K562 (cell line): ENCODE data around the gene ARL4D. TPM values are rescaled to one million over a fixed set of nuclear protein-coding genes. Genes with fewer than 3 reads are reported as not detected.

Experiments
- ATAC-seq: fragments of 200-7000 bp; cut with Tn5 transposase; 3 replicates; pipeline ENCODE4 v1.9.1; 2020; ENCODE audit warnings: moderate library complexity
- BruUV-seq: library from RNA; stranded (reverse); fragments of 400-500 nt; replicated peaks from 2 replicates; lab custom pipeline; 2021; lab: Mats Ljungman, UMichigan
- CTCF ChIA-PET: fragments of 300-600 bp; formaldehyde crosslinking; extraction: SDS; loops from one replicate; lab custom pipeline; 2021; ENCODE audit warnings: low intra/inter-chr PET ratio; lab: Yijun Ruan, JAX
- POLR2A ChIA-PET: fragments of 300-600, 350-650 bp; sonication (Branson Sonifier 250); formaldehyde crosslinking; extraction: SDS; loops from one replicate; lab custom pipeline; 2021; ENCODE audit warnings: antibody characterized with exemption, inconsistent platforms; lab: Yijun Ruan, JAX
- DNase-seq, 4 experiments: peaks; one replicate each; pipeline versions ENCODE4 v3.0.0 to v3.0.0-alpha.2; 2011 to 2018; ENCODE audit warnings: low spot score in 3 of 4, mixed read lengths in 3 of 4; ENCODE audit errors: extremely low read depth in 1 of 4
- FAIRE-seq: peaks from 2 replicates; lab custom pipeline; 2011; peaks lifted over from hg19 to GRCh38; lab: Jason Lieb, UNC
- H2AFZ ChIP-seq: 2 replicates; pipeline ENCODE4 v1.6.0; 2011; ENCODE audit warnings: low read depth, low read length, control low read depth, inconsistent platforms
- H3K27ac ChIP-seq: fragments of 200-600 bp; 3 replicates; pipeline ENCODE4 v1.8.0; 2011; ENCODE audit warnings: low read depth, mild to moderate bottlenecking, control low read depth, inconsistent platforms, low read length, moderate library complexity, mixed read lengths; ENCODE audit errors: extremely low read depth
- H3K27me3 ChIP-seq, 2 experiments: fragments of 300-600 bp in 1 of 2; 2 replicates in 1 of 2; 3 replicates in 1 of 2; pipeline versions ENCODE4 v1.6.0 to v1.8.0; 2011; ENCODE audit warnings: inconsistent platforms in 2 of 2, low read length in 2 of 2, mild to moderate bottlenecking in 1 of 2, mixed read lengths in 1 of 2, moderate library complexity in 1 of 2; ENCODE audit not compliant: control insufficient read depth in 2 of 2, insufficient read depth in 2 of 2
- H3K36me3 ChIP-seq: fragments of 300-600 bp; 3 replicates; pipeline ENCODE4 v1.8.0; 2011; ENCODE audit warnings: mild to moderate bottlenecking, low read length, inconsistent platforms; ENCODE audit not compliant: control insufficient read depth, insufficient read depth
- H3K4me1 ChIP-seq, 2 experiments: fragments of 200-600 bp in 1 of 2; replicated peaks in 1 of 2; 2 replicates in 1 of 2; 3 replicates in 1 of 2; pipeline versions ENCODE4 v1.5.1 to v1.8.0; 2011; ENCODE audit warnings: inconsistent platforms in 2 of 2, low read length in 2 of 2, mild to moderate bottlenecking in 1 of 2, mixed read lengths in 1 of 2, moderate library complexity in 1 of 2; ENCODE audit not compliant: control insufficient read depth in 2 of 2, insufficient read depth in 2 of 2
- H3K4me2 ChIP-seq: 2 replicates; pipeline ENCODE4 v1.6.1; 2011; ENCODE audit warnings: low read length, control low read depth, inconsistent platforms, mixed read lengths; ENCODE audit not compliant: insufficient read depth
- H3K4me3 ChIP-seq: fragments of 200-600 bp; sonication (generic), shearing (Covaris generic); 2 replicates; pipeline ENCODE4 v1.5.1; 2016; ENCODE audit warnings: control low read depth, inconsistent platforms
- H3K79me2 ChIP-seq: fragments of 200-600 bp; 3 replicates; pipeline ENCODE4 v1.8.0; 2011; ENCODE audit warnings: low read length, inconsistent platforms; ENCODE audit not compliant: control insufficient read depth, insufficient read depth
- H3K9ac ChIP-seq, 2 experiments: 2 replicates each; pipeline versions ENCODE4 v1.6.0 to v1.6.1; 2011; ENCODE audit warnings: low read depth in 2 of 2, low read length in 2 of 2, control low read depth in 1 of 2, inconsistent platforms in 1 of 2, mild to moderate bottlenecking in 1 of 2, mixed read lengths in 1 of 2; ENCODE audit not compliant: insufficient read depth in 1 of 2
- H3K9me1 ChIP-seq: one replicate; pipeline ENCODE4 v1.6.0; 2011; ENCODE audit warnings: inconsistent platforms, mild to moderate bottlenecking, low read length, moderate library complexity; ENCODE audit not compliant: control insufficient read depth, insufficient read depth
- H3K9me3 ChIP-seq: replicated peaks from 2 replicates; pipeline ENCODE4 v1.5.1; 2011; ENCODE audit warnings: low read depth, low read length, inconsistent platforms; ENCODE audit not compliant: control insufficient read depth, insufficient read depth
- H4K20me1 ChIP-seq: replicated peaks from 2 replicates; pipeline ENCODE4 v1.6.1; 2011; ENCODE audit warnings: low read length, inconsistent platforms, mixed read lengths; ENCODE audit not compliant: control insufficient read depth, insufficient read depth
- CTBP1 ChIP-seq: fragments of 450-650 bp; IDR thresholded peaks from 2 replicates; pipeline ENCODE4 v1.6.1; 2016; ENCODE audit warnings: borderline replicate concordance
- FOXJ3 ChIP-seq: sonication (generic); formaldehyde crosslinking; IDR thresholded peaks from 2 replicates; pipeline ENCODE4 v1.4.0; 2020; ENCODE audit warnings: mild to moderate bottlenecking, missing genetic modification reagents
- HMG20A ChIP-seq: fragments of 450-650 bp; formaldehyde crosslinking; conservative IDR thresholded peaks from 2 replicates; pipeline ENCODE4 v1.4.0; 2020; ENCODE audit warnings: mild to moderate bottlenecking, mixed read lengths
- SREBF2 ChIP-seq: sonication (generic); formaldehyde crosslinking; IDR thresholded peaks from 2 replicates; pipeline ENCODE4 v1.4.0; 2020; ENCODE audit warnings: mild to moderate bottlenecking, missing genetic modification reagents
- TCF7 ChIP-seq: sonication (generic); IDR thresholded peaks from 2 replicates; pipeline ENCODE4 v1.6.1; 2016; ENCODE audit warnings: antibody characterized with exemption, borderline replicate concordance
- ZNF277 ChIP-seq: fragments of 250-450 bp; sonication (Bioruptor Pico); IDR thresholded peaks from 2 replicates; pipeline ENCODE4 v1.8.0; 2022; ENCODE audit warnings: inconsistent platforms, mild to moderate bottlenecking, moderate library complexity, borderline replicate concordance
- ZNF444 ChIP-seq: fragments of 250-450 bp; sonication (Bioruptor Pico); IDR thresholded peaks from 2 replicates; pipeline ENCODE4 v1.4.0; 2020; ENCODE audit warnings: mild to moderate bottlenecking, moderate library complexity
- ZNF785 ChIP-seq: fragments of 250-450 bp; sonication (Bioruptor Pico); IDR thresholded peaks from 2 replicates; pipeline ENCODE4 v1.4.0; 2020; ENCODE audit warnings: mild to moderate bottlenecking
- WGBS: fragments of 100-300 bp; shearing (Covaris generic); methylation state at CpG from one replicate; pipeline ENCODE4 v1.1.6; 2016; ENCODE audit warnings: low coverage, mixed read lengths; ENCODE audit not compliant: insufficient coverage; ENCODE audit errors: missing lambda C conversion rate; 5-methylcytosine and 5-hydroxymethylcytosine counted together
- in situ Hi-C: fragments of 300-500 bp; cut with MboI; formaldehyde crosslinking; loops from 4 replicates; pipeline ENCODE4 v1.15.0; 2018; ENCODE audit warnings: inconsistent platforms, mixed read lengths
- intact Hi-C: fragments of 100-400 bp; cut with micrococcal nuclease; formaldehyde crosslinking; loops from 2 replicates; pipeline ENCODE4 v1.14.2; 2022
- polyA plus RNA-seq, 8 experiments: library from polyadenylated mRNA; depleted of rRNA in 4 of 8; stranded (reverse) in 5 of 8; unstranded in 3 of 8; fragments of >200 nt; fragmentation: Nextera tagmentation in 2 of 8; fragmentation: Illumina TruSeq in 1 of 8; extraction: Ambion mirVana in 2 of 8; extraction: Trizol in 1 of 8; gene quantifications; 2 replicates each; pipeline versions ENCODE4 v1.2.1 to v1.2.3, GENCODE V29; 2011 to 2014; ENCODE audit warnings: inconsistent platforms in 1 of 8, missing spikeins in 1 of 8
- total RNA-seq, 7 experiments: library from RNA; depleted of rRNA in 6 of 7; stranded (reverse); fragments of >200 nt in 6 of 7; fragmentation: Illumina TruSeq in 2 of 7; extraction: Trizol in 2 of 7; gene quantifications; 2 replicates each; pipeline versions ENCODE4 v1.2.1 to v1.2.3, GENCODE V29; 2011 to 2021; ENCODE audit warnings: low replicate concordance in 1 of 7

Gene ARL4D
- total and polyA plus RNA-seq, 9 of the 15 experiments (the other 6 are each of a cell fraction or from before 2014, with no cell fraction given) = 0.07 to 0.53 (median 0.28) TPM; not detected in 1

GRCh38 chr17:43431714-43432523, 33.1 kb downstream of the ARL4D start:
- intact Hi-C loops (no loop called here), in situ Hi-C loops (no loop called here)
- POLR2A ChIA-PET = interaction anchor here (0.6 kb wide), 1 partner anchor 51 kb away, joined by 3 read pairs; no protein-coding TSS in a partner anchor
- Histone ChIP-seq H4K20me1 (no peaks in the 10 kb centered on the region), H3K9ac (no peak overlapping the region), H3K4me2 (no peak overlapping the region), H3K4me1 (no peaks in the 10 kb centered on the region), H3K27me3 (peaks cover 16 to 48% of the 10 kb centered on the region in 2 experiments; a peak in 4 of 5 replicates), H3K27ac (no peak overlapping the region), H3K4me3 (no peak overlapping the region), H2AFZ (no peak overlapping the region), H3K36me3 (no peaks in the 10 kb centered on the region), H3K79me2 (no peaks in the 10 kb centered on the region), H3K9me1 (no peaks in the 10 kb centered on the region), H3K9me3 (no peaks in the 10 kb centered on the region)
- no peak for DNase-seq
- no TSS peak for BruUV-seq
- FAIRE-seq = no peak
- ATAC-seq = no peak
- CTCF ChIA-PET = interaction anchor here (2.0 kb wide), 1 partner anchor 38 kb away, joined by 7 read pairs; no protein-coding TSS in a partner anchor
- WGBS = 0% methylated on average over 9 of the region's 9 CpGs
- no peak for TF ChIP-seq HMG20A (CRISPR knock-in tag)
- TF ChIP-seq CTBP1 = no peak
- TF ChIP-seq TCF7 = no peak
- TF ChIP-seq ZNF444 (CRISPR knock-in tag) = no peak
- TF ChIP-seq ZNF277 (CRISPR knock-in tag) = no peak
- no peak for TF ChIP-seq SREBF2 (CRISPR knock-in tag)
- no peak for TF ChIP-seq FOXJ3 (CRISPR knock-in tag)
- no peak for TF ChIP-seq ZNF785 (CRISPR knock-in tag)
